Measurements from ENCODE around the gene RBP4. TPM values are rescaled to one million over a fixed set of nuclear protein-coding genes. Genes with fewer than 3 reads are reported as not detected.
"Not testable (repeated sequence)": the region's sequence is repeated elsewhere in the genome, so short reads cannot be mapped to it uniquely, and the experiment has no call there.

Gene RBP4
- total and polyA plus RNA-seq, 10 of the 15 experiments (the other 5 are each of a cell fraction or from before 2014, with no cell fraction given) = 1.2 TPM; not detected in 9

GRCh38 chr10:93547522-93547921 lies 53.5 kb downstream of the RBP4 start:
- Histone ChIP-seq H3K4me3 (no peak overlapping the region), H3K79me2 (ENCODE audit: control insufficient read depth, insufficient read depth, low read length) (no peaks in the 10 kb centered on the region), H3K4me1 (ENCODE audit: control insufficient read depth, insufficient read depth, low read length) (no peaks in the 10 kb centered on the region), H3K27ac (ENCODE audit: control insufficient read depth, insufficient read depth) (no peak overlapping the region), H2AFZ (ENCODE audit: control insufficient read depth, low read depth, low read length) (no peak overlapping the region), H3K9me3 (replicated peaks; ENCODE audit: control insufficient read depth, insufficient read depth, low read length) (no peaks in the 10 kb centered on the region), H3K9ac (ENCODE audit: control insufficient read depth, insufficient read depth, low read length) (no peak overlapping the region), H3K4me2 (ENCODE audit: control insufficient read depth, insufficient read depth) (no peak overlapping the region), H4K20me1 (ENCODE audit: control insufficient read depth, insufficient read depth) (no peaks in the 10 kb centered on the region), H3K27me3 (replicated peaks in 1 of 2; ENCODE audit: control insufficient read depth in 2 of 2, insufficient read depth in 2 of 2, low read length in 1 of 2) (no peaks in the 10 kb centered on the region), H3K36me3 (ENCODE audit: control insufficient read depth in 2 of 2, insufficient read depth in 2 of 2, low read length in 1 of 2) (no peaks in the 10 kb centered on the region)
- RAD21 ChIA-PET (ENCODE audit: unreplicated experiment) = no interaction called here
- ATAC-seq (no peak), DNase-seq (ENCODE audit: low read depth, low spot score) (no peak), FAIRE-seq (no peak)
- intact Hi-C loops (cut with micrococcal nuclease; ENCODE audit: unreplicated experiment) = no loop called here
- SMC1A ChIA-PET (ENCODE audit: uncharacterized antibody, unreplicated experiment) = no interaction called here
- CTCF ChIA-PET = no interaction called here
- POLR2A ChIA-PET = no interaction called here
- TF ChIP-seq BACH1 (IDR thresholded peaks at IDR 0.05; ENCODE audit: borderline replicate concordance) (no peak), USF2 (IDR thresholded peaks at IDR 0.05; ENCODE audit: borderline replicate concordance, low read depth, low read length) (no peak), HDAC6 (IDR thresholded peaks at IDR 0.05; ENCODE audit: unreplicated experiment) (no peak), TCF3 (IDR thresholded peaks at IDR 0.05; ENCODE audit: borderline replicate concordance, insufficient read depth, low read depth, low read length) (no peak), POLR2A (IDR thresholded peaks at IDR 0.05; ENCODE audit: low read depth, low read length) (no peak)
- no TSS peak for BruUV-seq (replicated peaks)
- in situ Hi-C loops (cut with MboI) = no loop called here

GRCh38 chr10:93546995-93547394 lies 54.0 kb downstream of the RBP4 start:
- DNase-seq (ENCODE audit: low read depth, low spot score); H3K36me3 ChIP-seq (ENCODE audit: control insufficient read depth in 2 of 2, insufficient read depth in 2 of 2, low read length in 1 of 2); ATAC-seq; H2AFZ ChIP-seq (ENCODE audit: control insufficient read depth, low read depth, low read length); H3K4me1 ChIP-seq (ENCODE audit: control insufficient read depth, insufficient read depth, low read length); H3K27me3 ChIP-seq (replicated peaks in 1 of 2; ENCODE audit: control insufficient read depth in 2 of 2, insufficient read depth in 2 of 2, low read length in 1 of 2); H3K4me2 ChIP-seq (ENCODE audit: control insufficient read depth, insufficient read depth); H3K9ac ChIP-seq (ENCODE audit: control insufficient read depth, insufficient read depth, low read length); RAD21 ChIA-PET (ENCODE audit: unreplicated experiment); H3K79me2 ChIP-seq (ENCODE audit: control insufficient read depth, insufficient read depth, low read length); POLR2A ChIA-PET; H4K20me1 ChIP-seq (ENCODE audit: control insufficient read depth, insufficient read depth); H3K27ac ChIP-seq (ENCODE audit: control insufficient read depth, insufficient read depth); in situ Hi-C loops (cut with MboI); BruUV-seq (replicated peaks); H3K9me3 ChIP-seq (replicated peaks; ENCODE audit: control insufficient read depth, insufficient read depth, low read length); FAIRE-seq; CTCF ChIA-PET; intact Hi-C loops (cut with micrococcal nuclease; ENCODE audit: unreplicated experiment); H3K4me3 ChIP-seq; SMC1A ChIA-PET (ENCODE audit: uncharacterized antibody, unreplicated experiment): not testable (repeated sequence)
- 49% methylated on average over 5 of the region's 8 CpGs for WGBS (ENCODE audit: insufficient coverage, insufficient replicate concordance, low lambda C conversion rate, missing lambda C conversion rate)
